Endodermal cell (in vitro differentiated cells): ENCODE data around the gene GRIP1. TPM values are rescaled to one million over a fixed set of nuclear protein-coding genes. Genes with fewer than 3 reads are reported as not detected.

Experiments used
- DNase-seq: peaks from one replicate; pipeline ENCODE4 v3.0.0-alpha.2; 2017
- H3K27ac ChIP-seq: 2 replicates; pipeline ENCODE4 v1.5.1; 2013; ENCODE audit warnings: mild to moderate bottlenecking, low read depth, low read length, moderate library complexity
- H3K27me3 ChIP-seq: 2 replicates; pipeline ENCODE4 v1.6.1; 2013; ENCODE audit warnings: mild to moderate bottlenecking, low read length, moderate library complexity; ENCODE audit not compliant: insufficient read depth, control insufficient read depth, poor library complexity, severe bottlenecking
- H3K36me3 ChIP-seq: 2 replicates; pipeline ENCODE4 v1.7.0; 2013; ENCODE audit warnings: mild to moderate bottlenecking, low read length, moderate library complexity; ENCODE audit not compliant: control insufficient read depth, insufficient read depth
- H3K4me1 ChIP-seq: one replicate; pipeline ENCODE4 v1.7.0; 2013; ENCODE audit warnings: low read length; ENCODE audit not compliant: control insufficient read depth, insufficient read depth
- H3K4me3 ChIP-seq: 2 replicates; pipeline ENCODE4 v1.5.1; 2013; ENCODE audit warnings: mild to moderate bottlenecking, low read length, moderate library complexity
- H3K9ac ChIP-seq: 2 replicates; pipeline ENCODE4 v1.6.1; 2013; ENCODE audit warnings: mild to moderate bottlenecking, low read length, moderate library complexity; ENCODE audit not compliant: poor library complexity, severe bottlenecking; ENCODE audit errors: extremely low read depth
- H3K9me3 ChIP-seq: 2 replicates; pipeline ENCODE4 v1.6.1; 2013; ENCODE audit warnings: mild to moderate bottlenecking, low read length, moderate library complexity; ENCODE audit not compliant: control insufficient read depth
- H3K27ac Mint-ChIP-seq: 2 replicates; pipeline ENCODE4 v1.8.0; 2020; ENCODE audit warnings: mixed read lengths
- H3K27me3 Mint-ChIP-seq: 2 replicates; pipeline ENCODE4 v1.8.0; 2021; ENCODE audit warnings: mild to moderate bottlenecking, mixed read lengths; ENCODE audit not compliant: insufficient read depth
- H3K36me3 Mint-ChIP-seq: 2 replicates; pipeline ENCODE4 v1.8.0; 2020; ENCODE audit warnings: low read depth, mixed read lengths
- H3K4me1 Mint-ChIP-seq: 2 replicates; pipeline ENCODE4 v1.8.0; 2020; ENCODE audit warnings: mixed read lengths
- H3K4me3 Mint-ChIP-seq: 2 replicates; pipeline ENCODE4 v1.8.0; 2020; ENCODE audit warnings: mild to moderate bottlenecking, moderate library complexity, mixed read lengths
- H3K9me3 Mint-ChIP-seq: 2 replicates; pipeline ENCODE4 v1.8.0; 2020; ENCODE audit warnings: mild to moderate bottlenecking, mixed read lengths
- CTCF ChIP-seq: fragments of 200-600 bp; sonication (generic); conservative IDR thresholded peaks from 2 replicates; pipeline ENCODE4 v1.5.0; 2021; ENCODE audit warnings: antibody characterized with exemption, mild to moderate bottlenecking
- WGBS, 2 experiments: methylation state at CpG; one replicate each; pipeline versions ENCODE4 v1.1.5 to v1.1.7; 2013; ENCODE audit warnings: missing lambda C conversion rate in 2 of 2, mixed read lengths in 1 of 2; ENCODE audit not compliant: insufficient coverage in 1 of 2, insufficient read length in 1 of 2; 5-methylcytosine and 5-hydroxymethylcytosine counted together
- total RNA-seq, 2 donors: library from RNA; stranded (reverse); fragmentation: NEBNext Ultra II Directional in 1 of 2; extraction: Animal tissue kit (Norgen Biotek cat#: 25700) in 1 of 2; gene quantifications; 2 replicates in 1 of 2; 3 replicates in 1 of 2; pipeline ENCODE4 v1.2.1, GENCODE V29; 2021

GRIP1 gene
- total RNA-seq, 2 donors from 2014 or later: 41.0 to 47.6 TPM

DNA sequence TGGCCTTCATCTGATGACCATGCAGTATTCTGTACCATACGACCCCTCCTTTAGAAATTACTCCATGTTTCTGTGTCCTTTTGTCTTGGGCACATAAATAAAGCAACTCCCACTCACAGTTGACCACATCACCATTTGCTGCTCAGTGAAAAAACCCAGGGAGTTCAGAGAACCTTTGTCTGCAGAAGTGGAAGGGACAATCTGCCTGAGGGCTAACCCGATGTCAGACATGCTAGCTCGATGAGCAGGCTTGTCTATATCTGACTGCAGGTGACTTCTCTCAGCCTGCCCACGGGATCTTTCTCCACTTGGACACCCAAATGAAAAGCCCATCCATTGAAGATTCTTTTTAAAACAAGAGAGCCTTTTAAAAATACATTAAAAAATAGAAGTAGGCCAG, 45.7 kb upstream of the GRIP1 start:
- H3K4me3 ChIP-seq: no peak overlapping the region
- no peaks in the 10 kb centered on the region for H3K27me3 ChIP-seq
- DNase-seq: no peak
- WGBS, 2 experiments: 75 to 90% methylated on average over 3 to 4 of the region's 4 CpGs
- no peaks in the 10 kb centered on the region for H3K36me3 ChIP-seq
- no peak overlapping the region for H3K27ac ChIP-seq
- no peak overlapping the region for H3K27ac Mint-ChIP-seq
- no peaks in the 10 kb centered on the region for H3K9me3 Mint-ChIP-seq
- H3K4me1 Mint-ChIP-seq: peaks cover 2% of the 10 kb centered on the region
- H3K27me3 Mint-ChIP-seq: peaks cover 2% of the 10 kb centered on the region
- no peak overlapping the region for H3K9ac ChIP-seq
- H3K4me1 ChIP-seq: no peaks in the 10 kb centered on the region
- no peak for TF ChIP-seq CTCF
- H3K9me3 ChIP-seq: no peaks in the 10 kb centered on the region
- H3K4me3 Mint-ChIP-seq: no peak overlapping the region
- no peaks in the 10 kb centered on the region for H3K36me3 Mint-ChIP-seq

- WGBS, 2 experiments: 93 to 100% methylated on average over 1 to 2 of the region's 2 CpGs
- Mint-ChIP-seq H3K4me3 (no peak overlapping the region), H3K9me3 (no peaks in the 10 kb centered on the region), H3K27ac (no peak overlapping the region), H3K36me3 (no peaks in the 10 kb centered on the region), H3K4me1 (peaks cover 2% of the 10 kb centered on the region), H3K27me3 (peaks cover 2% of the 10 kb centered on the region)
- H3K4me1 ChIP-seq: no peaks in the 10 kb centered on the region
- H3K27me3 ChIP-seq: no peaks in the 10 kb centered on the region
- DNase-seq: no peak
- no peaks in the 10 kb centered on the region for H3K36me3 ChIP-seq
- H3K4me3 ChIP-seq: no peak overlapping the region
- TF ChIP-seq CTCF: no peak
- no peak overlapping the region for H3K9ac ChIP-seq
- no peak overlapping the region for H3K27ac ChIP-seq
- no peaks in the 10 kb centered on the region for H3K9me3 ChIP-seq
Observed at GRCh38 chr12:66724026-66724425, 45.1 kb upstream of the GRIP1 start.

- no peaks in the 10 kb centered on the region for H3K36me3 Mint-ChIP-seq
- TF ChIP-seq CTCF: no peak
Observed at GRCh38 chr12:66719862-66720261, 41.0 kb upstream of the GRIP1 start.

More at GRCh38 chr12:66719862-66720261, 41.0 kb upstream of the GRIP1 start:
- Mint-ChIP-seq H3K9me3 (no peaks in the 10 kb centered on the region), H3K4me1 (no peaks in the 10 kb centered on the region), H3K27me3 (peaks cover 2% of the 10 kb centered on the region), H3K27ac (no peak overlapping the region), H3K4me3 (no peak overlapping the region)
- Histone ChIP-seq H3K9me3 (no peaks in the 10 kb centered on the region), H3K4me3 (no peak overlapping the region), H3K36me3 (no peaks in the 10 kb centered on the region), H3K9ac (no peak overlapping the region), H3K27me3 (no peaks in the 10 kb centered on the region), H3K4me1 (no peaks in the 10 kb centered on the region), H3K27ac (no peak overlapping the region)
- DNase-seq: no peak
- WGBS, 2 experiments: 100% methylated on average over 1 of the region's 2 CpGs; no CpG with 5 or more reads in 1 of the 2 experiments
